Hepatocyte (in vitro differentiated cells): Measurements from ENCODE around the gene PPP1R3D. TPM values are rescaled to one million over a fixed set of nuclear protein-coding genes. Genes with fewer than 3 reads are reported as not detected.

Experiments
- DNase-seq: peaks from one replicate; pipeline ENCODE4 v3.0.0-alpha.2; 2016; ENCODE audit warnings: low spot score
- H2AFZ ChIP-seq: fragments of 200-600 bp; sonication (generic); 2 replicates; pipeline ENCODE4 v1.6.0; 2016; ENCODE audit warnings: antibody characterized with exemption, mild to moderate bottlenecking
- H3K27ac ChIP-seq: fragments of 200-600 bp; sonication (generic); 2 replicates; pipeline ENCODE4 v1.5.1; 2016; ENCODE audit warnings: mild to moderate bottlenecking
- H3K27me3 ChIP-seq: fragments of 200-600 bp; sonication (generic); 2 replicates; pipeline ENCODE4 v1.6.1; 2016
- H3K36me3 ChIP-seq: fragments of 200-600 bp; sonication (generic); replicated peaks from 2 replicates; pipeline ENCODE4 v1.5.1; 2016; ENCODE audit warnings: low read depth; ENCODE audit not compliant: insufficient read depth
- H3K4me1 ChIP-seq: fragments of 200-600 bp; sonication (generic); 2 replicates; pipeline ENCODE4 v1.5.1; 2016; ENCODE audit warnings: mild to moderate bottlenecking, moderate library complexity; ENCODE audit not compliant: insufficient read depth
- H3K4me2 ChIP-seq: fragments of 200-600 bp; sonication (generic); 2 replicates; pipeline ENCODE4 v1.6.0; 2016
- H3K4me3 ChIP-seq: fragments of 200-600 bp; sonication (generic); 2 replicates; pipeline ENCODE4 v1.5.1; 2016; ENCODE audit warnings: mild to moderate bottlenecking
- H3K79me2 ChIP-seq: fragments of 200-600 bp; sonication (generic); 2 replicates; pipeline ENCODE4 v1.6.0; 2017; ENCODE audit warnings: mild to moderate bottlenecking
- H3K9me2 ChIP-seq: fragments of 200-600 bp; sonication (generic); replicated peaks from 2 replicates; pipeline ENCODE4 v1.6.0; 2017; ENCODE audit warnings: mild to moderate bottlenecking; ENCODE audit not compliant: insufficient read depth
- H3K9me3 ChIP-seq: fragments of 200-600 bp; sonication (generic); 2 replicates; pipeline ENCODE4 v1.5.1; 2016; ENCODE audit warnings: low read depth, mild to moderate bottlenecking
- H4K20me1 ChIP-seq: fragments of 200-600 bp; sonication (generic); 2 replicates; pipeline ENCODE4 v1.6.0; 2016; ENCODE audit warnings: mild to moderate bottlenecking; ENCODE audit not compliant: insufficient read depth, poor library complexity, severe bottlenecking
- EZH2 ChIP-seq: fragments of 200-600 bp; sonication (generic); IDR thresholded peaks from 2 replicates; pipeline ENCODE4 v1.6.1; 2016; ENCODE audit warnings: antibody characterized with exemption, mild to moderate bottlenecking, borderline replicate concordance
- EZH2phosphoT487 ChIP-seq: fragments of 200-600 bp; sonication (generic); IDR thresholded peaks from one replicate; pipeline ENCODE4 v1.6.1; 2018; ENCODE audit warnings: antibody characterized with exemption, mild to moderate bottlenecking, low read depth, moderate library complexity; ENCODE audit not compliant: unreplicated experiment, severe bottlenecking
- WGBS: methylation state at CpG from one replicate; pipeline ENCODE4 v1.1.6; 2016; ENCODE audit warnings: low lambda C conversion rate; ENCODE audit errors: missing lambda C conversion rate; 5-methylcytosine and 5-hydroxymethylcytosine counted together
- polyA plus RNA-seq: library from polyadenylated mRNA; unstranded; fragments of >200 nt; fragmentation: Nextera tagmentation; extraction: Ambion mirVana; gene quantifications from 2 replicates; pipeline ENCODE4 v1.2.1, GENCODE V29; 2016
- total RNA-seq: library from RNA; depleted of rRNA; stranded (reverse); fragments of >200 nt; gene quantifications from 2 replicates; pipeline ENCODE4 v1.2.3, GENCODE V29; 2014
- TF ChIP-seq, protein P1 (sequence below): fragments of 200-600 bp; sonication (generic); IDR thresholded peaks from 2 replicates; pipeline ENCODE4 v1.5.1; 2016; ENCODE audit warnings: antibody characterized with exemption, mild to moderate bottlenecking; ENCODE audit not compliant: poor library complexity

Gene PPP1R3D
- total and polyA plus RNA-seq, 2 experiments from 2014 or later = 3.4 to 7.0 TPM

DNA sequence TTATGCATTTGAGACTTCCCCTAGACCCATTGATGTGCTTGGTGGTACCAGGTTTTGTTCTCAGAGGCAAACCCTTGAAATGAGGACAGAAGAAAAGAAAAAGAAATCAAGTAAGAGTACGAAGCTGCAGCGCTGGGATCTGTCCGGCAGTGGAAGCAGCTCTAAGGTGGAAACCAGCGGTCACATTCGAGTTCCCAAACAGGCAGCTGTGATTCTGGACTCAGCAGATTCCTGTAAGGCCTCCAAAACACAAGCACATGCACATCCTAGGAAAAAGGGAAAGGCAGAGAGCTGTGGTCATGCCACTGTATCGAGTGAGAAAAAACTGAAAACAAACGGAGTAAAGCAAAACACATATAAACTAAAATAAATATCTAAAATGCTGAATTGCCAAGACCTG is 4.6 kb upstream of the PPP1R3D start:
- H3K79me2 ChIP-seq = peaks cover 26% of the 10 kb centered on the region
- no peak overlapping the region for H3K4me3 ChIP-seq
- H3K9me3 ChIP-seq = no peaks in the 10 kb centered on the region
- no peaks in the 10 kb centered on the region for H3K9me2 ChIP-seq
- H3K27me3 ChIP-seq = no peaks in the 10 kb centered on the region
- no peaks in the 10 kb centered on the region for H4K20me1 ChIP-seq
- H3K4me1 ChIP-seq = peaks cover 9% of the 10 kb centered on the region
- no peak overlapping the region for H3K27ac ChIP-seq
- TF ChIP-seq EZH2phosphoT487 = no peak
- TF ChIP-seq EZH2 = no peak
- TF ChIP-seq, protein P1, sequence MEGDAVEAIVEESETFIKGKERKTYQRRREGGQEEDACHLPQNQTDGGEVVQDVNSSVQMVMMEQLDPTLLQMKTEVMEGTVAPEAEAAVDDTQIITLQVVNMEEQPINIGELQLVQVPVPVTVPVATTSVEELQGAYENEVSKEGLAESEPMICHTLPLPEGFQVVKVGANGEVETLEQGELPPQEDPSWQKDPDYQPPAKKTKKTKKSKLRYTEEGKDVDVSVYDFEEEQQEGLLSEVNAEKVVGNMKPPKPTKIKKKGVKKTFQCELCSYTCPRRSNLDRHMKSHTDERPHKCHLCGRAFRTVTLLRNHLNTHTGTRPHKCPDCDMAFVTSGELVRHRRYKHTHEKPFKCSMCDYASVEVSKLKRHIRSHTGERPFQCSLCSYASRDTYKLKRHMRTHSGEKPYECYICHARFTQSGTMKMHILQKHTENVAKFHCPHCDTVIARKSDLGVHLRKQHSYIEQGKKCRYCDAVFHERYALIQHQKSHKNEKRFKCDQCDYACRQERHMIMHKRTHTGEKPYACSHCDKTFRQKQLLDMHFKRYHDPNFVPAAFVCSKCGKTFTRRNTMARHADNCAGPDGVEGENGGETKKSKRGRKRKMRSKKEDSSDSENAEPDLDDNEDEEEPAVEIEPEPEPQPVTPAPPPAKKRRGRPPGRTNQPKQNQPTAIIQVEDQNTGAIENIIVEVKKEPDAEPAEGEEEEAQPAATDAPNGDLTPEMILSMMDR = no peak
- no peaks in the 10 kb centered on the region for H3K36me3 ChIP-seq
- H2AFZ ChIP-seq = no peak overlapping the region
- no peak overlapping the region for H3K4me2 ChIP-seq
- 91% methylated on average over 7 of the region's 7 CpGs for WGBS
- DNase-seq = no peak

DNA sequence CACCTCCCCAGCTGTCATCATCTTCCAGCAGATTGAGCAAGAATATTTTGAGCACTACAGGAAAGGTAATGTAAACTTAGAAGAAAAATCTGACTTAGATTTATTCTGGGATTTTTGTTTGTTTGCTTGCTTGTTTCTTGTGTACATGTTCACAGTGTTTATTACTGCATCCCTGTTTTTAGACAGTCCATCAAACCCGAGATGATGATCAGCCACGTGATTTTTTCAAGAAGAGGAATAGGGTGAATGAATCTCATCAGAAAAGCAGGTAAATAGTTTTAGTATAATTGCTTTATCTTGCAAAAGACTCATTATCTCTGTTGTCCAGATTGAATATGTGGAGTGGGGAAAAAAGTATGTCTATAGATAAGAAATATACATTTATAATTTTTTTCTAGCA is 2.1 kb upstream of the PPP1R3D start:
- H3K4me3 ChIP-seq = no peak overlapping the region
- H2AFZ ChIP-seq = no peak overlapping the region
- H3K4me1 ChIP-seq = peaks cover 26% of the 10 kb centered on the region
- DNase-seq = no peak
- peak overlapping the region; percentile 84 for H3K4me2 ChIP-seq
- H3K36me3 ChIP-seq = no peaks in the 10 kb centered on the region
- no peaks in the 10 kb centered on the region for H3K9me3 ChIP-seq
- no peak overlapping the region for H3K27ac ChIP-seq
- H3K9me2 ChIP-seq = no peaks in the 10 kb centered on the region
- no peaks in the 10 kb centered on the region for H4K20me1 ChIP-seq
- TF ChIP-seq EZH2phosphoT487 = no peak
- TF ChIP-seq, protein P1 = no peak
- no peak for TF ChIP-seq EZH2
- WGBS = 88% methylated on average over 2 of the region's 2 CpGs
- H3K27me3 ChIP-seq = no peaks in the 10 kb centered on the region
- peaks cover 47% of the 10 kb centered on the region for H3K79me2 ChIP-seq

DNA sequence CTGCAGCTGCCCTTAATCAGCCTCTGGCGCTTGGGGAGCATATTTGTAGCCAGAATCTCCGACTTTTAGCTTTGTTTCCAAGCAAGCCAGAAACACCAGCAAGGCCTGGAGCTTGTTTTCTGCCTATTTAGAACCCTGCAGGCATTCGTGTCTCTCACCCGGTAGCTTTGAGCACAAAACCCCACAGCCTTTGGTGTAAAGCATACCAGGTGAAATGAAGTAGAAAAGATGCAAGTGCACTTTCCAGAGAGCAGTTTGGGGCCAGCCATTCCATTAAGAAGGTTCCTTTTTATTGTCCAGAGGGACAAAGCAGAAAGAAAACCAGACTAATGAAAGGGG is 820 bp upstream of the PPP1R3D start:
- peak overlapping the region; percentile 84 for H2AFZ ChIP-seq
- peak overlapping the region; percentile 95 for H3K27ac ChIP-seq
- TF ChIP-seq, protein P1 = no peak
- no peak for TF ChIP-seq EZH2phosphoT487
- TF ChIP-seq EZH2 = no peak
- H3K27me3 ChIP-seq = no peaks in the 10 kb centered on the region
- 0% methylated on average over 4 of the region's 4 CpGs for WGBS
- peaks cover 54% of the 10 kb centered on the region for H3K79me2 ChIP-seq
- DNase-seq = no peak
- no peaks in the 10 kb centered on the region for H3K36me3 ChIP-seq
- H3K9me3 ChIP-seq = no peaks in the 10 kb centered on the region
- H3K4me1 ChIP-seq = peaks cover 32% of the 10 kb centered on the region
- no peaks in the 10 kb centered on the region for H3K9me2 ChIP-seq
- H3K4me3 ChIP-seq = peak overlapping the region; percentile 50
- peak overlapping the region; percentile 84 for H3K4me2 ChIP-seq
- H4K20me1 ChIP-seq = no peaks in the 10 kb centered on the region

DNA sequence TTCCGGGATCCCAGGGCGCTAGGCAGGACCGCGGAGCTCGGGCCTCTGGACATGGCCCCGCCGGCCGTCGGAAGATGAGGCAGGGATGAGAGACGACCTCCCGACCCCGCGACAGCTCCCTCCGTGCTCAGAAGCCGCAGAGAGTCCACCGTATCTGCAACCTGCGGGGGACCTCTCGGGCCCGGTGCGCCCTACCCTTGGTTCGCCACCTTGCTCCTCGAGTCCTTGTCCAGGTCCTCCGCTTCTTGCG is 301 bp downstream of the PPP1R3D start:
- H3K9me3 ChIP-seq = no peaks in the 10 kb centered on the region
- peak overlapping the region; percentile 84 for H3K4me2 ChIP-seq
- TF ChIP-seq, protein P1 = no peak
- TF ChIP-seq EZH2 (no peak), EZH2phosphoT487 (no peak)
- peak overlapping the region; percentile 71 for H3K4me3 ChIP-seq
- peaks cover 28% of the 10 kb centered on the region for H3K4me1 ChIP-seq
- no peaks in the 10 kb centered on the region for H3K9me2 ChIP-seq
- peak overlapping the region; percentile 77 for H2AFZ ChIP-seq
- H4K20me1 ChIP-seq = no peaks in the 10 kb centered on the region
- peaks cover 54% of the 10 kb centered on the region for H3K79me2 ChIP-seq
- H3K27ac ChIP-seq = peak overlapping the region; percentile 95
- no peak for DNase-seq
- H3K27me3 ChIP-seq = no peaks in the 10 kb centered on the region
- WGBS = 2% methylated on average over 24 of the region's 24 CpGs
- no peaks in the 10 kb centered on the region for H3K36me3 ChIP-seq
